SU-DHL-6 (cell line): ENCODE data around the gene CASP8.

Source experiments
- H2AFZ ChIP-seq: fragments of 200-600 bp; sonication (generic); 2 replicates; pipeline ENCODE4 v1.6.1; 2014; ENCODE audit warnings: low read depth, mild to moderate bottlenecking, moderate library complexity, mixed read lengths, antibody characterized with exemption, low read length; ENCODE audit not compliant: severe bottlenecking
- H3F3A ChIP-seq: fragments of 200-600 bp; shearing (Covaris generic); 2 replicates; pipeline ENCODE4 v1.6.0; 2016; ENCODE audit warnings: antibody characterized with exemption, mild to moderate bottlenecking; ENCODE audit not compliant: insufficient read depth
- H3K27ac ChIP-seq: fragments of 200-600 bp; sonication (generic); 2 replicates; pipeline ENCODE4 v1.5.1; 2016; ENCODE audit warnings: low read depth, mild to moderate bottlenecking, low read length, moderate library complexity, mixed read lengths
- H3K27me3 ChIP-seq: fragments of 200-600 bp; sonication (generic), shearing (Covaris generic); 2 replicates; pipeline ENCODE4 v1.6.0; 2014; ENCODE audit warnings: mild to moderate bottlenecking, low read length
- H3K36me3 ChIP-seq: fragments of 200-600 bp; sonication (generic); 2 replicates; pipeline ENCODE4 v1.6.1; 2014; ENCODE audit warnings: mild to moderate bottlenecking, low read length, mixed read lengths
- H3K4me2 ChIP-seq: fragments of 300-600, 200-600 bp; shearing (Covaris generic), sonication (generic); 2 replicates; pipeline ENCODE4 v1.6.0; 2014; ENCODE audit warnings: low read length, low read depth, mild to moderate bottlenecking; ENCODE audit not compliant: poor library complexity, severe bottlenecking
- H3K4me3 ChIP-seq: fragments of 200-600 bp; sonication (generic); 2 replicates; pipeline ENCODE4 v1.5.1; 2014; ENCODE audit warnings: antibody characterized with exemption, low read length, mild to moderate bottlenecking, mixed read lengths; ENCODE audit not compliant: insufficient read depth, poor library complexity, severe bottlenecking
- H3K79me2 ChIP-seq: fragments of 200-600 bp; sonication (generic); 2 replicates; pipeline ENCODE4 v1.6.1; 2014; ENCODE audit warnings: mild to moderate bottlenecking, low read length, moderate library complexity; ENCODE audit not compliant: insufficient read depth
- H3K9ac ChIP-seq: fragments of 200-600 bp; sonication (generic); 2 replicates; pipeline ENCODE4 v1.7.0; 2014; ENCODE audit warnings: mild to moderate bottlenecking, low read length
- H3K9me2 ChIP-seq: fragments of 200-600 bp; sonication (generic); replicated peaks from 2 replicates; pipeline ENCODE4 v1.6.1; 2014; ENCODE audit warnings: low read length; ENCODE audit not compliant: insufficient read depth
- H3K9me3 ChIP-seq: fragments of 200-600 bp; sonication (generic); 2 replicates; pipeline ENCODE4 v1.6.1; 2014; ENCODE audit warnings: low read length, mixed read lengths; ENCODE audit not compliant: insufficient read depth
- H4K20me1 ChIP-seq: fragments of 200-600 bp; sonication (generic); 2 replicates; pipeline ENCODE4 v1.6.1; 2014; ENCODE audit warnings: low read depth, mild to moderate bottlenecking, antibody characterized with exemption, low read length, moderate library complexity, mixed read lengths
- EZH2phosphoT487 ChIP-seq: fragments of 200-600 bp; sonication (generic), shearing (Covaris generic); conservative IDR thresholded peaks from 2 replicates; pipeline ENCODE4 v1.6.1; 2018; ENCODE audit warnings: mild to moderate bottlenecking, antibody characterized with exemption, low read length, moderate library complexity, mixed read lengths
- TF ChIP-seq, protein P1 (sequence below): fragments of 200-600 bp; sonication (generic); IDR thresholded peaks from one replicate; pipeline ENCODE4 v1.5.1; 2017; ENCODE audit warnings: antibody characterized with exemption, mild to moderate bottlenecking, low read length, moderate library complexity; ENCODE audit not compliant: insufficient read depth, poor library complexity, severe bottlenecking

The CASP8 gene

DNA sequence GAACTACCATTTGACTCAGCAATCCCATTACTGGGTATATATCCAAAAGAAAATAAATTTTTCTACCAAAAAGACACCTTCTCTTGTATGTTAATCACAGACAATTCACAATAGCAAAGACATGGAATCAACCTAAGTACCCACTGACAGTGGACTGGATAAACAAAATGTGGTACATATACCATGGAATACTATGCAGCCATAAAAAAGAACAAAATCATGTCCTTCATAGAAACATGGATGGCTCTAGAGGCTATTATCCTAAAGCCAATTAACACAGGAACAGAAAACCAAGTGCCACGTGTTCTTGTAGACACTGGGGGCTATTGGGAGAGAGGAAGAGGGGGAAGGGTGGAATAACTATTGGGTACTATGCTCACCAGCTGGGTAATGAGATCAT, 69.1 kb downstream of the CASP8 start:
- Histone ChIP-seq H4K20me1 (no peaks in the 10 kb centered on the region), H3K79me2 (no peaks in the 10 kb centered on the region), H3K27me3 (no peaks in the 10 kb centered on the region), H3K4me2 (no peak overlapping the region), H3K9me2 (no peaks in the 10 kb centered on the region), H3K4me3 (no peak overlapping the region), H3K36me3 (no peaks in the 10 kb centered on the region), H2AFZ (no peak overlapping the region), H3K9ac (no peak overlapping the region), H3F3A (no peaks in the 10 kb centered on the region), H3K27ac (no peak overlapping the region), H3K9me3 (0 out of 2 replicates have a peak, but pooled peaks cover 4% of the 10 kb centered on the region)
- TF ChIP-seq, protein P1, sequence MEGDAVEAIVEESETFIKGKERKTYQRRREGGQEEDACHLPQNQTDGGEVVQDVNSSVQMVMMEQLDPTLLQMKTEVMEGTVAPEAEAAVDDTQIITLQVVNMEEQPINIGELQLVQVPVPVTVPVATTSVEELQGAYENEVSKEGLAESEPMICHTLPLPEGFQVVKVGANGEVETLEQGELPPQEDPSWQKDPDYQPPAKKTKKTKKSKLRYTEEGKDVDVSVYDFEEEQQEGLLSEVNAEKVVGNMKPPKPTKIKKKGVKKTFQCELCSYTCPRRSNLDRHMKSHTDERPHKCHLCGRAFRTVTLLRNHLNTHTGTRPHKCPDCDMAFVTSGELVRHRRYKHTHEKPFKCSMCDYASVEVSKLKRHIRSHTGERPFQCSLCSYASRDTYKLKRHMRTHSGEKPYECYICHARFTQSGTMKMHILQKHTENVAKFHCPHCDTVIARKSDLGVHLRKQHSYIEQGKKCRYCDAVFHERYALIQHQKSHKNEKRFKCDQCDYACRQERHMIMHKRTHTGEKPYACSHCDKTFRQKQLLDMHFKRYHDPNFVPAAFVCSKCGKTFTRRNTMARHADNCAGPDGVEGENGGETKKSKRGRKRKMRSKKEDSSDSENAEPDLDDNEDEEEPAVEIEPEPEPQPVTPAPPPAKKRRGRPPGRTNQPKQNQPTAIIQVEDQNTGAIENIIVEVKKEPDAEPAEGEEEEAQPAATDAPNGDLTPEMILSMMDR, result no peak
- no peak for TF ChIP-seq EZH2phosphoT487
